ENCODE data around the gene ATG9A.
"Not testable (repeated sequence)": the region's sequence is repeated elsewhere in the genome, so short reads cannot be mapped to it uniquely, and the experiment has no call there.

Gene ATG9A

GRCh38 chr2:219229305-219230058 is at the start of gene ATG9A, which contains the start of gene ANKZF1:
TSS of gene ATG9A (minus strand) at chr2:219229636. CDS start at chr2:219228024, 1,612 bp downstream.
TSS of gene ANKZF1 (plus strand) at chr2:219229806. CDS start at chr2:219230258, 452 bp downstream.
- DNase-seq (ENCODE audit: low read depth): peak; percentile 96

- no peak for DNase-seq (ENCODE audit: low read depth)
Measured at GRCh38 chr2:219278655-219279150, 49.3 kb upstream of the ATG9A start.

- DNase-seq (ENCODE audit: low read depth): peak; percentile 63
Measured at GRCh38 chr2:219277703-219278654, 48.5 kb upstream of the ATG9A start.

GRCh38 chr2:219274361-219274921 is 45.0 kb upstream of the ATG9A start:
- DNase-seq (ENCODE audit: low read depth): no peak

GRCh38 chr2:219273937-219274336 is 44.5 kb upstream of the ATG9A start:
- DNase-seq (ENCODE audit: low read depth): no peak

- no peak for DNase-seq (ENCODE audit: low read depth)
Measured at GRCh38 chr2:219272995-219273394, 43.6 kb upstream of the ATG9A start.

- no peak for DNase-seq (ENCODE audit: low read depth)
Measured at GRCh38 chr2:219272356-219272755, 42.9 kb upstream of the ATG9A start.

- DNase-seq (ENCODE audit: low read depth): no peak
Measured at GRCh38 chr2:219271021-219271420, 41.6 kb upstream of the ATG9A start.

GRCh38 chr2:219270055-219270372 is 40.6 kb upstream of the ATG9A start:
- DNase-seq (ENCODE audit: low read depth): no peak

GRCh38 chr2:219269362-219270054 is 40.1 kb upstream of the ATG9A start:
- DNase-seq (ENCODE audit: low read depth): no peak

- DNase-seq (ENCODE audit: low read depth): no peak
Measured at GRCh38 chr2:219268294-219268693, 38.9 kb upstream of the ATG9A start.

GRCh38 chr2:219266886-219267285 is 37.5 kb upstream of the ATG9A start:
- DNase-seq (ENCODE audit: low read depth): no peak

GRCh38 chr2:219266232-219266631 is 36.8 kb upstream of the ATG9A start:
- DNase-seq (ENCODE audit: low read depth): no peak

- no peak for DNase-seq (ENCODE audit: low read depth)
Measured at GRCh38 chr2:219261024-219261855, 31.8 kb upstream of the ATG9A start.

- not testable (repeated sequence) for DNase-seq (ENCODE audit: low read depth)
Measured at GRCh38 chr2:219258942-219259341, 29.5 kb upstream of the ATG9A start.

- no peak for DNase-seq (ENCODE audit: low read depth)
Measured at GRCh38 chr2:219254590-219255201, 25.3 kb upstream of the ATG9A start.

- peak; percentile 93 for DNase-seq (ENCODE audit: low read depth)
Measured at GRCh38 chr2:219253753-219254589, 24.5 kb upstream of the ATG9A start, which contains the start of gene TUBA4A. TSS of gene TUBA4A (minus strand) at chr2:219253918. CDS start at chr2:219253858, 60 bp downstream.

GRCh38 chr2:219252900-219253752 is 23.7 kb upstream of the ATG9A start, which contains the start of gene TUBA4B:
TSS of gene TUBA4B (plus strand) at chr2:219253243. CDS start at chr2:219253408, 165 bp downstream.
- DNase-seq (ENCODE audit: low read depth): no peak
